GM20431 (cell line): Measurements from ENCODE around the gene CMIP.

Experiments used
- in situ Hi-C: fragments of 300-500 bp; cut with MseI, MboI; formaldehyde crosslinking; loops from one replicate; pipeline ENCODE4 v1.15.0; 2020; ENCODE audit warnings: low sequenced_read_pairs; ENCODE audit not compliant: unreplicated experiment

CMIP gene

GRCh38 chr16:81589975-81590650 lies 145.5 kb downstream of the CMIP start:
- in situ Hi-C loops: no loop called here

DNA sequence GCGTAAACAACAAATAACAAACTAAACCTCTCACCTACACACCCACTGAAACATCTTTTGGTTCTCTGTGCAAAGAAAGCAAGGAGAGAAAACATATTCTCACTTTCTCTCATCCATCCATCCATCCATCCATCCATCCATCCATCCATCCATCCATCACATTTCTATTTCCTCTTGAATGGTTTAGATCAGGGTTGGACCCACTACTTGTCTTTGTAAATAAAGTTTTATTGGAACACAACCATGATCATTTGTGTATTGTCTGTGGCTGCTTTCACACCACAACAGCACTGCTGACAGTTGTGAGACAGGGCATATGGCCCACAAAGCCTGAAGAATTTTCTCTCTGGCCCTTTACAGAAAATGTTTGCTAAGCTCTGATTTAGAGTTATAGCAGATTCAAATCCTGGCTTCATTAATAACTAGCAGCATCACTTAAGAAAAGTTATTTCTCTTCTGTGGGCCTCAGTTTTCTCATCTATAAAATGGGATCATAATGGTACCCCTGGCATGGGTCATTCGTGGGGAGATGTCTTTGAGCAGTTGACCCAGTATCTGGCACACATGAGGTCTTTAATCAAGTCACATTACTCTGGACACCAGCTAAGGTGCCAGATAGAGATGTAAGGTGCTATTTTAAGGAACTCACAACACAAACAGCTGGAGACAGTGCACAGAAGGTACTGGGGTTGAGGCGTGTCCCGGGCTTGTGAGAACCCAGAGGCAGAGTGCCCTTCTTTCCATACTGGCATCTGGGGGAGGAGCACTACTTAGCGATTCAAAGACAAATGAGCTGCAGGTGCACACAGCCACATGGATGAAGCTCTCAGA lies 146.3 kb downstream of the CMIP start:
- in situ Hi-C loops: no loop called here

DNA sequence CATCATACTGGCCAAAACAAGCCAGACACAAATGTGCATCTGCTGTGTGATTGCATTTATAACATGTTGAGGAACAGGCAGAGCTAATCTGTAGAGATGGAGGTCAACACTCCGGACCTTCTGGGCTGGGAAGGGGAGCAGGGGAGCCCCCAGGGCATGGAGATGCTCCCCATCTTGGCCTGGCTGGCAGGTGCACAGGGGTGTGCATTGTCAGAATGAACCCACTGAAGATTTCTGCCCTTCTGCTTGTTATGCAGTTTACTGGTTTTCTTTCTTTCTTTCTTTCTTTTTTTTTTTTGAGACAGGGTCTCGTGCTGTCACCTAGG lies 146.9 kb downstream of the CMIP start:
- in situ Hi-C loops: no loop called here

DNA sequence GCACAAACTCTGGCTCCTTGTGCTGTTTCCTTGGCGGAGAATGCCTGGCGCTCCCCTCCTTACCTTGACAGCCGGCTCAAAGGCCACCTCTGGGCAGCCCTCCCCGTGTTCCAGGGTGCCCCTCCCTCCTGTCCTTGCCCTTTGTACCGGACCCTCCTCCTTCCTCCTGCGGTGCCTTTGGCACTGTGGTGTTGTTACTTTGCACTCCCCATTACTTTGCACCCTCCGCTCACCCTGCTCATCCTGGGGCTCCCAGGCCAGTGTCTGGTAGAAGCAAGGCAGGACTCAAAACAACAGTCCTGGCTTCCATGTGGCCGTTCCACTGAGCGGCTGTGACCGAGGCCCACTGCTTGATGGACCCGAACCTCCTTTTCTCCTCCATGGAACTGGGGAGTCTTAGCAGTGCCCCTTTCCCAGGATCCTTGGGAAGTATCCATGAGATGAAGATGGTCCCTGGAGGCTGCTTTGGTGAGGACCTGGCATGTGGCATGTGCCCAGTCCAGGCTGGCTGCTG lies 147.8 kb downstream of the CMIP start:
- in situ Hi-C loops: no loop called here

GRCh38 chr16:81593481-81593880 lies 148.9 kb downstream of the CMIP start:
- in situ Hi-C loops: no loop called here

- in situ Hi-C loops: no loop called here
Measured at GRCh38 chr16:81595629-81596292, 151.2 kb downstream of the CMIP start.

DNA sequence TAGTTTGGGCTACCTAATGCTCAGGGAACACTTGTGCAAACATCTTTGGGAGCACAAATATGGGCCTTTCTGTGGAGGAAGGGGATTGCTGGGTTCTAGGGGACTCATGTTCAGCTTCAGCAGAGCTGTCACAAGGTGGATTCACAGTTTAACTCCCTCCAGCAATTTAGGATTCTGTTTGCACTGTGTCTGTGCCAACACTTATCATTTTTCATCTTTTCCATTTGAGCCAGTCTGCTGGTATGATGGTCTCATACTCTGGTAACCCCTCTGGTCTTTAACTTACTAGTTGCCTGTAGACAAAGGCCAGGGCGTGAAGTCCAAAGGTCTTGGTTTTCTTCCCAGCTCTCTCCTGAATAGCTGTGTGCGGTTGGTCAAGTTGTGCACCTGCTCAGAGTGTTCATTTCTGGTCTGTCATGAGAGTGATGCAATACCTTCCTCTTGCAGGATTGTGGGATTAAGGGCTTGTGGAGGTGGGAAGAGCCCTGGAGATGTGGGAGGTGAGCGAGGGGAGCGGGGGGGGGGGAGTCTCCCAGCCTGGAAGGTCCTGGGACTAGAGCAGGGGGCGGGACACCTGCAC lies 152.6 kb downstream of the CMIP start:
- in situ Hi-C loops: no loop called here

GRCh38 chr16:81598083-81598482 lies 153.5 kb downstream of the CMIP start:
- in situ Hi-C loops: no loop called here

DNA sequence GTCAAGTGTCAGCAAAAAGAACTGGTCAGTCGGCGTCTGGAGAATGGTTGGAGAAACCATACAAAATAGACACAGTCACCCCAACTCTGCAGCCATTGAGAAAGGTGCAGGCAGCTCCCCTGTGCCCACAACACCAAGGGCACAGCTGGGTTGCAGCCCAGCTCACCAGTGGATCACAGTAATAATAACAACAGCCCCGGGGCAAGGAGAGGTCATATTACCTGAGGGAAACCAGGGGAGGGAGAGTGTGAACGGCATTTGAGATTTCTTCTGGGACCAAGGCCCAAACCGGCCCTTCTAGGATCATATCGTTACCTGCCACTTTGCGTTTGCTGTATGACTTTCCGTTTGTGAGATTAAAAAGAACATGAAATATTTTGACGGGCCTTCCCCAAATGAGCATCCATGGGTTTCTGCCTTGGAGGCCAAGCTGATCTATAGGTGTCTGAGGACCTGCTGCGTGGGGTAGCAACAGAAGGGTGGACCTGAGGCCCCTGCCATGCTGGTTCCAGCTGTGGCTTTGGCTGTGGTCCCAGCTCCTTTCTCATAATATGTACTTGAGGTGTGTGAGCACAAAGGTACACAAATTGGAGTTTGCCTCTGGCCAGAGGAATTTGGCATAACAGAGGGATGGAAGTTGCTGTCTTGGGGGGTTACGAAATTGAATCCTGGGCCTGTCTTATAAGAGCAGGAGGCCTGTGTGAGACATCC lies 154.6 kb downstream of the CMIP start:
- in situ Hi-C loops: no loop called here

DNA sequence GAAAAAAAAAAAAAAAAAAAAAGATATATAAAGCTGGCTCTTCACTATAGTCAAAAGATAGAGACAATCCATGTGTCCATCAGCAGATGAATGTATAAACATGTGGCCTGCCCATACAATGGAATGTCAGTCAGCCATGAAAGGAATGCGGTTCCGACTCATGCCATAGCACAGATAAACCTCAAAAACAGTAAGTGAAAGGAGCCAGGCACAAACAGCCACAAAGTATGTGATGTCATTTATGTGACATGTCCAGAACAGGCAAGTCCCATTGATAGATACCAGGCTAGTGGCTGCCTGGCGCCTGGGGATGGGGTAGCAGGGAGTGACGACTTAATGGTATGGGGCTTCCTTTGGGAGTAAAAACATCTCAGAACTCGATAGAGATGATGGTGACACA lies 155.7 kb downstream of the CMIP start:
- in situ Hi-C loops: loop anchor here (25.0 kb wide), 2 partner anchors 112 to 188 kb away; no protein-coding TSS in a partner anchor

GRCh38 chr16:81601008-81601428 lies 156.4 kb downstream of the CMIP start:
- in situ Hi-C loops: loop anchor here (25.0 kb wide), 2 partner anchors 111 to 189 kb away; no protein-coding TSS in a partner anchor

DNA sequence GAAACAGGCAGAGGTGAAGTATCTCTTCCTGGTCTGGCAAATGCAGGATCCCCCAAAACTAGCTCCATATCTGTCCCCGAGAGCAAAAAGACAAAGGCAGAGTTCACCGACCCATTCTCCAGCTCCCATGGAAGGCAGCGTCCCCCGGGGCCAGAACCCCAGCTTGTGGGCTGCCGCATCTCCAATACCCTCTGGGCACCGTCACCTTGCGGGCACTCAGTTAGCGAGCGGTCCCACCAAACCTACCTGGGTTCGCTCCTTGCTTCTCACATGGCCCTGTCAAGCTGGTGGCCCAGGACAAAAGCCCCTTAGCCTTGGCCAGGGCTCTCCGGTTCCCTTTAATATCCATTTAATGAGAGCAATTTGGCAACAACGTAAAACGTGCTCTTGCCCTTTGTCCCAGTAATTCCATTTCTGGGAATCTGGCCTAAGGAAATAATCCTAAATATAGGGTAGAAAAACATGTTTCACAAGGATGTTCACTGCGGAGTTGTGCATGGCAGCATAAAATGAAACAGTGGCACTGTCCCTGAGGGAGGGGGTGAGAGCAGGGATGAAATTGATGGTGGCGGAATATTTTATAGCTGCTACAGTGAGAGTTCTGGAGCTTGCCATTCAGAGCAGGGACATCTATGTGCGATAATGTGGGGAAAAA lies 157.1 kb downstream of the CMIP start:
- in situ Hi-C loops: loop anchor here (25.0 kb wide), 2 partner anchors 111 to 189 kb away; no protein-coding TSS in a partner anchor

GRCh38 chr16:81602256-81602776 lies 157.7 kb downstream of the CMIP start:
- in situ Hi-C loops: loop anchor here (25.0 kb wide), 2 partner anchors 110 to 190 kb away; no protein-coding TSS in a partner anchor

GRCh38 chr16:81602792-81603191 lies 158.2 kb downstream of the CMIP start:
- in situ Hi-C loops: loop anchor here (25.0 kb wide), 2 partner anchors 110 to 190 kb away; no protein-coding TSS in a partner anchor

DNA sequence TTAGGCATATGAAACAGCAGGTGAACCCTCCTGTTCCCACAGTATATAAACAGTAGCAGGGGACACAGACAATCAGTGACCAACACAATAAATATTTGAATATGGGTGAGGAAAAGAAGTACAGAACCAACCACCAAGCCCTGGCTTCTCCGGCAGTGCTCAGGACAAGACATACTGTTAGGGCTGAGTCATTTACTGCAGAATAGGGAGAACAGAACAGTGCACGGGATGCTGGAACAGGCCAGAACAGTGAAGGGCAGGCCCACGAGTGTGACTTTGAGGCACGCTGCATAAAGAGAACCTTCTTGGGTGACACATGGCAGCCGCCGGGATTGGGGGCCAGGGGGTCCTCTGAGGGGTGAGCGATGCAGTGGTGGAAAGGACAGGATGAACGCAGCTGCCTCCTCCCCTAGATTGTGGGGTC lies 160.4 kb downstream of the CMIP start:
- in situ Hi-C loops: loop anchor here (25.0 kb wide), 2 partner anchors 107 to 193 kb away; no protein-coding TSS in a partner anchor

- in situ Hi-C loops: loop anchor here (25.0 kb wide), 2 partner anchors 106 to 194 kb away; no protein-coding TSS in a partner anchor
Measured at GRCh38 chr16:81606039-81606438, 161.4 kb downstream of the CMIP start.

GRCh38 chr16:81607006-81607405 lies 162.4 kb downstream of the CMIP start:
- in situ Hi-C loops: loop anchor here (25.0 kb wide), 2 partner anchors 105 to 195 kb away; no protein-coding TSS in a partner anchor

DNA sequence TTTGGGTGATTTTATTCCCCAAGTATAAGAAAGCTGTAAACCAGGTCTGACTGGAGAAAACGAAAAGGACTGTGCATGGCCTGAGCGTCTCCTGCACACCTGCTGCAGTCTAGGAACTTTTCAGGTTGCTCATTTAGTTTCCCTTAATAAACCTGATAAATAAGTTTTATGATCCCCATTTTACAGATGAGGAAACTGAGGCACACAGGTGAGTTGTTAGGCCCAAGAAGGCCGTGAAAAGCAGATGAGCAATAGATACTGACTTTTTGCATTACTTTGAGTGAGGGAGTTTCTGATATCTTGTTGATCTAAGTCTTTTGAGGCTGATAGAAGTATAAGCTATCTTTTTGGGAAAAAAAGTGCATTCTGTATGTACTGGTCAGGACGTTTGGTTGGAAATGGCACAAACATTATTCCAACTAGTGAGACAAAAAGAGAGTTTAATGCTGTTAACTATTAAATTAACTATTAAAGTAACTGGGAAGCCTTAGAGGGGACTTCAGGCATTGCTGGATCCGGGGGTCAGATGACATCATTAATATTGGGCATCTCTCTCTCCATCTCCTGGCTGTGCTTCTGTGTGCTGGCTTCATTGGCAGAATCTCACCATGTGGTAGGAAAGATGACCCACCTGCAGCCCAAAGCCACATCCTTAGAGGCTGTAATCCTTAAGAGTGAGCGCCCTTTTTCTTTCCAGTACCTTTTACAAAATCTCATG lies 163.4 kb downstream of the CMIP start:
- in situ Hi-C loops: loop anchor here (25.0 kb wide), 2 partner anchors 104 to 196 kb away; no protein-coding TSS in a partner anchor
